ENCODE results near the gene ENPP1. TPM values are rescaled to one million over a fixed set of nuclear protein-coding genes. Genes with fewer than 3 reads are reported as not detected.
A peak's percentile ranks its signal among the peaks of the same experiment; 100 is the strongest.

Gene ENPP1
- total RNA-seq, 1 experiment from 2014 or later = 26.5 TPM

DNA sequence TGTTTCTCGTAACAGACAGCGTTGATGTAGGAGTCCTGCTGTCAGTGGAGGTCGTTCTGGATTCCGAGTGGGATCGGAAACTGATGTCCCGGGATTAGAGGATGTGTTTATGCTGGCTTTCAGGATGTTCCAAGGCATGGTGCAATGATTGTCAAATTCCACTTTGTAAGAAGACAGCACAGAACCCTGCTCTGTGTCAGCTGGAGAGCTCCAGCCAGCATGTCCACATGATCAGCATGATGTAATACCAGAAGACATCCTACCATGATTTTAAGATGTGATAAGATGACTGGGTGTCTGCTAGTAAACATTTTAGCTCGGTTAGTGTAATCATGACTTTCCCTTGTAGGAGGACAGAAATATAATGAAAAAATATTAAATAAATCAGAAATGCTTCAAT is 20.3 kb downstream of the ENPP1 start:
- DNase-seq (ENCODE audit: low read depth) = no peak

DNA sequence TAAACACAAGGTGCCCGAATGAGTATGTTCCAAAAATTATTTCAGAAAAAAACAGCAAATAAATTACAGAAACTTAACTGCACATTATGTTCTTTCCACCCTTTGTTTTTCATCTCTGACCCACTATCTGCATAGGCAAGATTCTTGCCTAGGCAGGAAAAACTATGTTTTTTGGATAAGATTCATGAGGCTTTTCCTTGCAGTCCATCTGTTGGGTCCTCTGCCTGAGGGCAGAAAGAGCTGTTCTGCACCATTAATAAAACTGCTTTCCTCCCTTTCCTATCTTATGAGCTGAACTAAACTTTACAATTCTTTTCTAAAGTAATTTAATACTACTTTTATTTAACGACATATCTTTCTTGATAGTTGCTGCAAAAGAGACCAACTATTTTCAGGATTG is 21.1 kb downstream of the ENPP1 start:
- DNase-seq (ENCODE audit: low read depth) = no peak

DNA sequence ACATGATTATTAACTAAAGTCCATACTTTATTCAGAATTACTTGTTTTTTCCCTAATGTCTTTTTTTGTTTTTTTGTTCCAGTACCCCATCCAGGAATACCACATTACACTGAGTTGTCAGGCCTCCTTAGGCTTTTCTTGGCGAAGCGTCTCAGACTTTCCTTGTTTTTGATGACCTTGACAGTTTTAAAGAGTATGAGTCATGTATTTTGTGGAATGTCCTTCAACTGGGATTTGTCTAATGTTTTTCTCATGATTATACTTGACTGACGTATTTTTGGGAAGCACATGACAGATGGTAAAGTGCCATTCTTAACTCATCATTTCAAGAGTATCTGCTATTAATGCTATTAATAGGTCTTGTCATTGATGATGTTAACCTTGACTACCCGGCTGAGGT is 23.6 kb downstream of the ENPP1 start:
- DNase-seq (ENCODE audit: low read depth) = peak; percentile 79

- no peak for DNase-seq (ENCODE audit: low read depth)
These were observed 24.1 kb downstream of the ENPP1 start for GRCh38 chr6:131831886-131832285.

- DNase-seq (ENCODE audit: low read depth) = no peak
These were observed 24.5 kb downstream of the ENPP1 start for GRCh38 chr6:131832363-131832762.

GRCh38 chr6:131838051-131838450 is 30.2 kb downstream of the ENPP1 start:
- peak; percentile 22 for DNase-seq (ENCODE audit: low read depth)

- DNase-seq (ENCODE audit: low read depth) = no peak
These were observed 31.6 kb downstream of the ENPP1 start for GRCh38 chr6:131839388-131839787.

DNA sequence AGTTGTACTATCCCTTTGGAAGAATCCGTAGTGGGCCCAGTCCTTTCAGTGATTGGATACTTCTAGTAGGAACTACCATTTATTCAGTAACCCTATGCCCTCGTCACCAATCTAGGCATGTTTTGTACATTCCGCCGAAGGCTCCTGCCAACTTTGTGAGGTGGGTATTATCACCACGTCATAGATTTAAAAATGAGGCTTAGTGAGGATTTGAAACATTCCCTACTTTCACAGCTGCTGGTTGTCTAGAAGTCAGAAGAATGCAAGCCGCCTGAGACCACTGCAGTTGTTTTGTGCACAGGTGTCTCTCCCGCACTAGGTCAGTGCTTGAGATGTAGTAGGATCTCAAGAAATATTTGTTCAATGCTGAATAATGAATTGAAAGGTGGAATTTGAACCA is 32.6 kb downstream of the ENPP1 start:
- DNase-seq (ENCODE audit: low read depth) = no peak

DNA sequence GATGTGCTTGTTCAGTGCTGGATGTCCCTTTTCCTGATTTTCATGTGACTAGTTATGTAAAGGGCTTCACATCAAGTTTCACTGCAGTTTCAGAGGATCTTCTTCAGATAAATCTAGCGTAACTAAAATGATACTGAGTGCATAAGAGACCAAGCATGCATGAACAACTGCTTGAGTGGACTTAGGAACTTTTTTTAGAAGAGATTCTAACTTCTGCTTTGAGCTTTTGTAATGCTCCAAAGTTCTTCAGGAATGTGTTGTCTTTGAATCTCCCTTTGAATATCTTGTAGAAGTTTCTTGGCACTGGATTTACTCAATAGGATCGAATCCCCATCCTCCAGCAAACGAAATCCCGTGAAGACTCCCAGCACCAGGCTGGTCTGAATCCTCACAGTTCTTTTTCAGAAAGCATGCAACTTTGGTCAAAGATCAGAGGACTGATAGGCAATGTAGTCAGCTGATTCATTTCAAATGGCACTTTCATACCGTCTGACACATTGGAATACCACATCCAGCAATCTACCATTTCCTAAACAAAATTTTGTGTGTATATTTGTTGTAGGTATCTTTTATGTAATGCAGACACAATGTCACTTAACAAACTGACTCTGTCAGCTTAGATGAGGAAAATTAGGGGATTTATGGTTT is 33.2 kb downstream of the ENPP1 start:
- DNase-seq (ENCODE audit: low read depth) = no peak

GRCh38 chr6:131843768-131844167 is 35.9 kb downstream of the ENPP1 start:
- DNase-seq (ENCODE audit: low read depth) = no peak

DNA sequence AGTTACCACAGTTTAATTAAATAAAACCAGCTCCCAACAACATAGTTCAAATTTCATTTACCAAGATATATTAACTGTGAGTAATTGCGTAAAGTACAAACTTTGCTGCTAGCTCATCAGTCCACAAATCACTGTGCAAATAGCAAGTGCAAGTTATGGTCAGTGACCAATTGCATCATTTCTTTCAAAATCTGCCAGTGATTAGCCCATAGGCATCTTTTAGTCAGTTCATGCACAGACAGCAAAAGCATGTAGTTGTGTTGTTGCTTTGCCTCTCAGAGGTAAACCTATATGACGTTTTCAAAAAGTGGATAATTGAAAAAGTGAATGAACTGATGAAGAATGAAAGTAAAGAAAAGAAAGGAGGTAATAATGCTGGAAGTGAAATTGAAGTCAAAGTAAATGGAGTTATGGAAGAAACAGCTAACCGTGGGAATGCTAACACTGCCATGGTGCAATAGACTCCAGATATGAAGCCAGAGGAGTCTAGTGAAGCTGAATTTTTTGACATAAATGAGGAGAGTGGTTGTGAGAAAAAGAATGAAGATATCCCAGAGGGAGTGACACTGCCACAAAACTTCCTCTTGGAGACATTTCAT is 36.5 kb downstream of the ENPP1 start:
- DNase-seq (ENCODE audit: low read depth) = peak; percentile 40

DNA sequence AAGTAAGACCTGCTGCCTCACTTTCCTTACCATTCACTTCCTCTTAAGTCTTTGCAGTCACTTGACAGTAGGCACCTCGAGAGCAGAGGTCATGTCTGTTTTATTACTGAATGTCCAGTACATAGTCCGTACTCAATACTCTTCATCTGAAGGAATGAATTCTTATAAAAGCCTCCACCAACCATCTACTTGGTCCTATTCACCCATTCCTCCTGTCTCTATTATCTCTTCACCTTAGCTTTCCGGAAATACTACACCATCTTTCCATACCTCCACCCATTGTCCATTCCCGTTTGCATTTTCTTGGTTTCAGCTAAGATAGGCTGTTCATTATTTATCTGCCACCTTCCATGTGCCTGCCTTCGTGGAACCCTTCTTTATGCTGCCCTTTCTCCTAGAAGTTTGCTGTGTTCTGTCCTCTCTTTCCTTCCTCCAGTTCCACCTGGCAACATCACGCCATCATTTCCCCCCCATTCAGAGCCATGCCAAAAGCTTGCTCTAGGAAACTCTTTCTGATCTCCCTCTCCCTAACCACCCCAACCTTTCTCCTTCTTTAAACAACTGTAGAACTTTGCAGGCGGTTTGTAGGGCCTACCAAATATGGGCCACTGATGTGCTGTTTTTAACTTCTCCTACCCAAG is 38.3 kb downstream of the ENPP1 start:
- no peak for DNase-seq (ENCODE audit: low read depth)

DNA sequence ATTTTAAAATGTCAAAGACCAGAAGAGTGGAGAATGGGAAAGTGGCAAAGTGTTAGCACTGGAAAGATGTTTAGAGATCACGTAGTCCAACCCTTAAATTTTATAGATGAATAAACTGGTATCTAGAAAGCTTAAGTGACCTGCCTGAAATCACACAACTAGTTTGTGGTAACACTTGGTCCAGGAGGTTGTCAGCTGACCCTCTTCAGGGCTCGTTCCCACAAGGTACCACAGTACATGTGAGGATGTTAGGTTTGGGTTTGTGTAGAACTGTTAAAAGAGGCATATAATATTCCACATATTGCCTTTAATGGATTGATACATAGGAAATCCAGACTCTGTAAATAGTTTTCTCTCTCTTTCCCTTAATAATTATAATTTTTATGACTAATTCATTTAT is 39.1 kb downstream of the ENPP1 start:
- no peak for DNase-seq (ENCODE audit: low read depth)

DNA sequence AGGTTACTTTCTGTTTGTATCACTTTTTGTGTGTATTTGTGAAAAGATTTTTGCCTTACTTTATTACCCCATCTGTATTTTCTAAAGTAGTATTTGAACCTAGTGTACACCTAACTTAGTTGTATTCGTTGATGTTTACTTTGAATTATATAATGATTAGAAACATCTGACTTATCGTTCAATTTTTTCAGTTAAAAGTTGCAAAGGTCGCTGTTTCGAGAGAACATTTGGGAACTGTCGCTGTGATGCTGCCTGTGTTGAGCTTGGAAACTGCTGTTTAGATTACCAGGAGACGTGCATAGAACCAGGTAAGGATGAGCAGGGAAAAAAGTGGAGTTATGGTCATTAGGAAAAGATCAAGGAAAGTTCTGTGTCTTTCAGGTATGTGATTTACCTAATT is 42.0 kb downstream of the ENPP1 start:
- DNase-seq (ENCODE audit: low read depth) = no peak

DNA sequence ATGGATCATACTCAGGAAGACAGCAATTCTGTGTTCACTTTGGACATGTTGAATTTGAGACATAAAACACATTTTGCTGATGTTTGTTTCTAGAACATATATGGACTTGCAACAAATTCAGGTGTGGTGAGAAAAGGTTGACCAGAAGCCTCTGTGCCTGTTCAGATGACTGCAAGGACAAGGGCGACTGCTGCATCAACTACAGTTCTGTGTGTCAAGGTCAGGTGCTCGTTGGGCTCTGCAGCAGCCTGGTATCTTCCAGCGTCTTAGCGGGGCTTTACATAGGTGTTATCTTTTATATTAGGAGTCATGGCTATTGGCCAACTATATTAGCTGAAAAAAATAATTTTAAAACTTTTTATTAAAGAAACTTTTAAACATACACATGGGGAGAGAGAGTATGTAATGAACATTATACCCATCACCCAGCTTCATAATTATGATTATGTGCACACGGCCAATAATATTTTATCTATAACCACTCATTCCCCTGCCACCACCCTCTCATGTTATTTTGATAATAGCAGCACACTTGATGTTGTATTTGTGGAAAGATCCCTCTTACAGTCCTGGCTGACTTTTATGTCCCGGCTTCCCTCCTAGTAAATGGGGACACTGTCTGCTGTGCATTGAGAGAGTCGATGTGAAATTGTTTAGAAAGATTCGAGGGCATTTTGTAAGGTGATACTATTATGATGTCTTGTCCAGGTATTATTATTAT is 43.4 kb downstream of the ENPP1 start:
- DNase-seq (ENCODE audit: low read depth) = no peak

DNA sequence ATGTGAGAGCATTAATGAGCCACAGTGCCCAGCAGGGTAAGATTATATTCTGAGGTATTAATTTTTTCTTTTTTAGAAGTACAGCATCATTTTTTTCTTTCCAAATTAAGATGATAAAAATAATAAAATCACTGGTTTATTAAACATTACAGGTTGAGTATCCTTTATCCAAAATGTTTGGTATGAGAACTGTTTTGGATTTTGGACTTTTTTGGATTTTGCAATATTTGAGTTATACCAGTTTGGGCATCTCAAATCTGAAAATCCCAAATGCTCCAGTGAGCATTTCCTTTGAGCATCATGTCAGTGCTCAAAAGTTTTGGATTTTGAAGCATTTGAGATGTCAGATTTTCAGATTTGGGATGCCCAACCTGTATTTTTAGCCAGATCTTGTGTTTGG is 44.4 kb downstream of the ENPP1 start:
- no peak for DNase-seq (ENCODE audit: low read depth)

GRCh38 chr6:131854803-131855202 is 47.0 kb downstream of the ENPP1 start:
- no peak for DNase-seq (ENCODE audit: low read depth)

DNA sequence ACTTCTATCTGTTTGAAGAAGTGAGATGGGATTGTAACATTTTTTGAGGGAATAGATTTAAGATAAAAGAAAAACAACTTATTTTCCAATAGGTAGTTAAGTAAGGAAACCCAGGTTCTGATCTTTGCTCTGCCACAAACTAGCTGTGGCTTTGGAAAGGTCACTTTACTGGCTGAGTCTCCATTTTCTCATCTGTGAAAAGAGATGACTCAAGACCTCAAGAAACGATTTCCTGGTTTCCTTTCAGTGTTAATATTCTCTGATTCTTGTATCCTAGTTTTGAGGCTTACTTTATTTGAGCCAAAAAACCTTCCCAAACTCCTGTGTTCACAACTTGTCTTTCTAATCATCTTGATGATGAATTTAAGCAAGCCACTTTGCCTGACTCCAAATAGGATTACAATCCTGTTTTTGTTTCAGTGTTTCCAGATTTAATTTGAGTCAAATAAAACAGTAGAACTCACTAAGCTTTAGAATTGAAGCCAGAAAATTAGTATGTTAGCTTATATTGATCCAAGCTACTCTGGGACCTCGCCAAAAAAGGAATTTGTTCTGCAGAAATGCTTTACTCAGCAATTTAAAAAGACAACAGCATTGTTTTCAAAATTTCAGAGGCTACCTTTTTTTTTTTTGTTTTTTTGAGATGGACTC is 51.1 kb downstream of the ENPP1 start:
- peak; percentile 80 for DNase-seq (ENCODE audit: low read depth)

GRCh38 chr6:131859658-131860057 is 51.8 kb downstream of the ENPP1 start:
- DNase-seq (ENCODE audit: low read depth) = peak; percentile 17

- peak; percentile 58 for DNase-seq (ENCODE audit: low read depth)
These were observed 53.6 kb downstream of the ENPP1 start for GRCh38 chr6:131861381-131861780.

- DNase-seq (ENCODE audit: low read depth) = no peak
These were observed 54.7 kb downstream of the ENPP1 start for GRCh38 chr6:131862476-131862875.

- no peak for DNase-seq (ENCODE audit: low read depth)
These were observed 59.9 kb downstream of the ENPP1 start for GRCh38 chr6:131867744-131868143.
